ENCODE results near the gene MAPK8IP3. TPM values are rescaled to one million over a fixed set of nuclear protein-coding genes. Genes with fewer than 3 reads are reported as not detected.
A peak's percentile ranks its signal among the peaks of the same experiment; 100 is the strongest.

The MAPK8IP3 gene
- total and polyA plus RNA-seq, 7 experiments from 2014 or later: 1.7 to 299 (median 244) TPM

- DNase-seq: no peak
- no peaks in the 10 kb centered on the region for H3K9me3 Mint-ChIP-seq
- no peaks in the 10 kb centered on the region for H3K9me3 ChIP-seq (ENCODE audit: control insufficient read depth in 2 of 3, low read length in 3 of 3)
- peak overlapping the region in 2 of 10 donors; percentile 41 to 80 for H3K4me3 Mint-ChIP-seq
- peaks cover 19 to 22% of the 10 kb centered on the region in 2 donors for H3K4me1 ChIP-seq (ENCODE audit: control insufficient read depth in 2 of 2, insufficient read depth in 2 of 2, low read length in 2 of 2)
- H3K36me3 Mint-ChIP-seq: peaks cover 0 to 3% (median 0%) of the 10 kb centered on the region in 5 donors
- H3K27ac ChIP-seq (ENCODE audit: low read depth, low read length): no peak overlapping the region
- CTCF ChIA-PET: interaction anchor here (0.5 kb wide), 1 partner anchor 129 kb away, joined by 3 read pairs; no protein-coding TSS in a partner anchor
- intact Hi-C loops (cut with micrococcal nuclease): loop anchor here in 1 of 2 donors (10.0 kb wide), 1 partner anchor 434 kb away; no protein-coding TSS in a partner anchor
- POLR2A ChIA-PET: interaction anchor here (0.6 to 1.0 kb wide), 3 partner anchors 9 to 955 kb away, joined by 3 to 5 read pairs (median 4); partner anchors contain the start of gene MAPK8IP3
- peaks cover 0 to 52% (median 0%) of the 10 kb centered on the region in 3 experiments for H3K36me3 ChIP-seq (ENCODE audit: control insufficient read depth in 2 of 3, insufficient read depth in 3 of 3, low read length in 3 of 3)
- peaks cover 0 to 2% (median 0%) of the 10 kb centered on the region in 5 donors for H3K27me3 Mint-ChIP-seq
- H3K4me1 Mint-ChIP-seq: peaks cover 0 to 38% (median 20%) of the 10 kb centered on the region in 7 donors
- no peak overlapping the region for H3K4me3 ChIP-seq (ENCODE audit: low read length)
- no peak for ATAC-seq
- H3K27ac Mint-ChIP-seq: peak overlapping the region in 1 of 9 donors; percentile 42
- H3K27me3 ChIP-seq (ENCODE audit: control insufficient read depth in 2 of 2, insufficient read depth in 2 of 2, low read length in 2 of 2): no peaks in the 10 kb centered on the region
Observed at GRCh38 chr16:1778200-1779179, 72.5 kb downstream of the MAPK8IP3 start.

- ChIA-PET CTCF (no interaction called here), POLR2A (no interaction called here)
- peaks cover 0 to 51% (median 0%) of the 10 kb centered on the region in 3 experiments for H3K36me3 ChIP-seq (ENCODE audit: control insufficient read depth in 2 of 3, insufficient read depth in 3 of 3, low read length in 3 of 3)
- H3K4me1 ChIP-seq (ENCODE audit: control insufficient read depth in 2 of 2, insufficient read depth in 2 of 2, low read length in 2 of 2): peaks cover 17 to 21% of the 10 kb centered on the region in 2 donors
- no peak overlapping the region for H3K27ac ChIP-seq (ENCODE audit: low read depth, low read length)
- H3K27me3 ChIP-seq (ENCODE audit: control insufficient read depth in 2 of 2, insufficient read depth in 2 of 2, low read length in 2 of 2): no peaks in the 10 kb centered on the region
- H3K9me3 ChIP-seq (ENCODE audit: control insufficient read depth in 2 of 3, low read length in 3 of 3): no peaks in the 10 kb centered on the region
- Mint-ChIP-seq H3K4me3 (peak overlapping the region in 2 of 10 donors; percentile 41 to 80), H3K36me3 (peaks cover 0 to 3% (median 0%) of the 10 kb centered on the region in 5 donors), H3K27ac (peak overlapping the region in 2 of 9 donors; percentile 42 to 69), H3K27me3 (peaks cover 0 to 2% (median 0%) of the 10 kb centered on the region in 5 donors), H3K9me3 (no peaks in the 10 kb centered on the region), H3K4me1 (peaks cover 0 to 41% (median 21%) of the 10 kb centered on the region in 7 donors)
- H3K4me3 ChIP-seq (ENCODE audit: low read length): no peak overlapping the region
- intact Hi-C loops (cut with micrococcal nuclease): loop anchor here in 1 of 2 donors (10.0 kb wide), 1 partner anchor 434 kb away; no protein-coding TSS in a partner anchor
- ATAC-seq (no peak), DNase-seq (no peak)
Observed at GRCh38 chr16:1779234-1779701, 73.3 kb downstream of the MAPK8IP3 start.

- ATAC-seq (no peak), DNase-seq (no peak)
- no peaks in the 10 kb centered on the region for H3K9me3 Mint-ChIP-seq
- peak overlapping the region in 2 of 9 donors; percentile 21 to 22 for H3K27ac Mint-ChIP-seq
- H3K4me3 Mint-ChIP-seq: peak overlapping the region in 8 of 10 donors; percentile 20 to 95 (median 34)
- Histone ChIP-seq H3K27ac (ENCODE audit: low read depth, low read length) (no peak overlapping the region), H3K9me3 (ENCODE audit: control insufficient read depth in 2 of 3, low read length in 3 of 3) (no peaks in the 10 kb centered on the region), H3K4me3 (ENCODE audit: low read length) (no peak overlapping the region), H3K36me3 (ENCODE audit: control insufficient read depth in 2 of 3, insufficient read depth in 3 of 3, low read length in 3 of 3) (peaks cover 0 to 52% (median 0%) of the 10 kb centered on the region in 3 experiments), H3K4me1 (ENCODE audit: control insufficient read depth in 2 of 2, insufficient read depth in 2 of 2, low read length in 2 of 2) (peaks cover 13 to 19% of the 10 kb centered on the region in 2 donors), H3K27me3 (ENCODE audit: control insufficient read depth in 2 of 2, insufficient read depth in 2 of 2, low read length in 2 of 2) (no peaks in the 10 kb centered on the region)
- H3K27me3 Mint-ChIP-seq: peaks cover 0 to 2% (median 0%) of the 10 kb centered on the region in 5 donors
- H3K4me1 Mint-ChIP-seq: peaks cover 0 to 42% (median 21%) of the 10 kb centered on the region in 7 donors
- POLR2A ChIA-PET: interaction anchor here (0.6 to 3.7 kb wide), 2 partner anchors 9 to 37 kb away, joined by 3 to 93 read pairs; partner anchors contain the start of genes EME2, MRPS34 and NME3
- intact Hi-C loops (cut with micrococcal nuclease): loop anchor here (10.0 kb wide), 5 partner anchors 355 to 1195 kb away; partner anchors contain the start of genes TRAF7 (in 2 of the 2), UBE2I (in 1 of the 2) and UQCC4 (in 1 of the 2)
- CTCF ChIA-PET: no interaction called here
- peaks cover 0 to 3% (median 0%) of the 10 kb centered on the region in 5 donors for H3K36me3 Mint-ChIP-seq
Observed at GRCh38 chr16:1779741-1780676, 74.0 kb downstream of the MAPK8IP3 start.

GRCh38 chr16:1780677-1781072 lies 74.7 kb downstream of the MAPK8IP3 start:
- H3K36me3 Mint-ChIP-seq: peaks cover 0 to 3% (median 0%) of the 10 kb centered on the region in 5 donors
- Histone ChIP-seq H3K4me1 (ENCODE audit: control insufficient read depth in 2 of 2, insufficient read depth in 2 of 2, low read length in 2 of 2) (peaks cover 13 to 24% of the 10 kb centered on the region in 2 donors), H3K4me3 (ENCODE audit: low read length) (no peak overlapping the region), H3K36me3 (ENCODE audit: control insufficient read depth in 2 of 3, insufficient read depth in 3 of 3, low read length in 3 of 3) (peaks cover 0 to 52% (median 0%) of the 10 kb centered on the region in 3 experiments), H3K9me3 (ENCODE audit: control insufficient read depth in 2 of 3, low read length in 3 of 3) (no peaks in the 10 kb centered on the region), H3K27ac (ENCODE audit: low read depth, low read length) (peak overlapping the region; percentile 76), H3K27me3 (ENCODE audit: control insufficient read depth in 2 of 2, insufficient read depth in 2 of 2, low read length in 2 of 2) (no peaks in the 10 kb centered on the region)
- ChIA-PET POLR2A (interaction anchor here (0.6 to 3.7 kb wide), 3 partner anchors 9 to 45 kb away, joined by 3 to 93 read pairs (median 33); partner anchors contain the start of genes EME2, FAHD1, HAGH and MRPS34), CTCF (no interaction called here)
- H3K4me1 Mint-ChIP-seq: peaks cover 0 to 47% (median 21%) of the 10 kb centered on the region in 7 donors
- peaks cover 0 to 2% (median 0%) of the 10 kb centered on the region in 5 donors for H3K27me3 Mint-ChIP-seq
- peak overlapping the region in 5 of 9 donors; percentile 62 to 88 (median 82) for H3K27ac Mint-ChIP-seq
- H3K9me3 Mint-ChIP-seq: no peaks in the 10 kb centered on the region
- intact Hi-C loops (cut with micrococcal nuclease): loop anchor here (10.0 kb wide), 4 partner anchors 356 to 1196 kb away; partner anchors contain the start of genes TRAF7 (in 2 of the 2), UBE2I (in 1 of the 2) and UQCC4 (in 1 of the 2)
- ATAC-seq (no peak), DNase-seq (no peak)
- peak overlapping the region in 9 of 10 donors; percentile 20 to 95 (median 88) for H3K4me3 Mint-ChIP-seq

GRCh38 chr16:1781254-1781653 lies 75.3 kb downstream of the MAPK8IP3 start:
- Mint-ChIP-seq H3K9me3 (no peaks in the 10 kb centered on the region), H3K27ac (peak overlapping the region; percentile 62 to 88 (median 79)), H3K27me3 (peaks cover 0 to 2% (median 0%) of the 10 kb centered on the region in 5 donors), H3K36me3 (peaks cover 0 to 3% (median 0%) of the 10 kb centered on the region in 5 donors), H3K4me1 (peaks cover 0 to 48% (median 22%) of the 10 kb centered on the region in 7 donors), H3K4me3 (peak overlapping the region; percentile 81 to 95 (median 88))
- Histone ChIP-seq H3K4me3 (ENCODE audit: low read length) (peak overlapping the region; percentile 92), H3K4me1 (ENCODE audit: control insufficient read depth in 2 of 2, insufficient read depth in 2 of 2, low read length in 2 of 2) (peaks cover 13 to 28% of the 10 kb centered on the region in 2 donors), H3K36me3 (ENCODE audit: control insufficient read depth in 2 of 3, insufficient read depth in 3 of 3, low read length in 3 of 3) (peaks cover 0 to 52% (median 0%) of the 10 kb centered on the region in 3 experiments), H3K9me3 (ENCODE audit: control insufficient read depth in 2 of 3, low read length in 3 of 3) (no peaks in the 10 kb centered on the region), H3K27me3 (ENCODE audit: control insufficient read depth in 2 of 2, insufficient read depth in 2 of 2, low read length in 2 of 2) (no peaks in the 10 kb centered on the region), H3K27ac (ENCODE audit: low read depth, low read length) (peak overlapping the region; percentile 76)
- intact Hi-C loops (cut with micrococcal nuclease): loop anchor here (10.0 kb wide), 4 partner anchors 356 to 1196 kb away; partner anchors contain the start of genes TRAF7 (in 2 of the 2), UBE2I (in 1 of the 2) and UQCC4 (in 1 of the 2)
- ChIA-PET CTCF (interaction anchor here (0.8 kb wide), 1 partner anchor 9 kb away, joined by 4 read pairs; the partner anchor contains the start of genes EME2 and MRPS34), POLR2A (interaction anchor here (1.1 to 3.7 kb wide), 5 partner anchors 10 to 733 kb away, joined by 3 to 93 read pairs (median 15); partner anchors contain the start of genes ATP6V0C, EME2, FAHD1 and HAGH)
- DNase-seq: no peak
- no peak for ATAC-seq
